Fibroblast of skin of abdomen (primary cell): Measurements from ENCODE around the gene AURKAIP1.
A peak's percentile ranks its signal among the peaks of the same experiment; 100 is the strongest.
"Not testable (repeated sequence)": the region's sequence is repeated elsewhere in the genome, so short reads cannot be mapped to it uniquely, and the experiment has no call there.

Experiments
- DNase-seq: peaks from one replicate; pipeline ENCODE4 v3.0.0-alpha.2; 2013

Gene AURKAIP1

GRCh38 chr1:1406101-1406820 is 31.3 kb upstream of the AURKAIP1 start:
- no peak for DNase-seq

DNA sequence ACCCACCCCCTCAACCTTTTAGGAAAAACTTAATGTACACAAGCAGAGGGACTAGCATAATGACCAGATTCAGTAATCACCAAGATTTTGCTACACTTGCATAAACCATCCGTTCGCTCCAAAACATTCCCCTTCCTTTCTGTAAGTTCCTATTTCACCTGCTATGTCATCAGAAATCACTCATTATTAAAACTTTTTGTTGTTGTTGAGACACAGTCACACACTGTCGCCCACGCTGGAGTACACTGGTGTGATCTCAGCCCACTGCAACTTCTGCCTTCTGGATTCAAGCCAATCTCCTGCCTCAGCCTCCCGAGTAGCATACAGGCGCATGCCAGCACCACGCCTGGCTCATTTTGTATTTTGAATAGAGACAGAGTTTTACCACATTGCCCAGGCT is 28.6 kb upstream of the AURKAIP1 start:
- no peak for DNase-seq

DNA sequence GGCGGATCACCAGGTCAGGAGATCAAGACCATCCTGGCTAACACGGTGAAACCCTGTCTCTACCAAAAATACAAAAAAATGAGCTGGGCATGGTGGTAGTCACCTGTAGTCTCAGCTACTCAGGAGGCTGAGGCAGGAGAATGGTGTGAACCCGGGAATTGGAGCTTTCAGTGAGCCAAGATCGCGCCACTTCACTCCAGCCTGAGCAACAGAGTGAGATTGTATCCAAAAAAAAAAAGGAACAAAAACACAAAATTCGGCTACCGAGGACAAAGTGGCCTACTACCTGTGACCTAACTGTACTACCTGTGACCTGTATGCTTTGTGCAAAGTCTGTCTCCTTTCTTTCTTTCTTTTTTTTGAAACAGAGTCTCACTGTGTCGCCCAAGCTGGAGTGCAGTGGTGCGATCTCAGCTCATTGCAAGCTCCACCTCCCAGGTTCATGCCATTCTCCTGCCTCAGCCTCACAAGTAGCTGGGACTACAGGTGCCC is 27.9 kb upstream of the AURKAIP1 start:
- not testable (repeated sequence) for DNase-seq

GRCh38 chr1:1402072-1402900 is 27.3 kb upstream of the AURKAIP1 start:
- peak; percentile 47 for DNase-seq

DNA sequence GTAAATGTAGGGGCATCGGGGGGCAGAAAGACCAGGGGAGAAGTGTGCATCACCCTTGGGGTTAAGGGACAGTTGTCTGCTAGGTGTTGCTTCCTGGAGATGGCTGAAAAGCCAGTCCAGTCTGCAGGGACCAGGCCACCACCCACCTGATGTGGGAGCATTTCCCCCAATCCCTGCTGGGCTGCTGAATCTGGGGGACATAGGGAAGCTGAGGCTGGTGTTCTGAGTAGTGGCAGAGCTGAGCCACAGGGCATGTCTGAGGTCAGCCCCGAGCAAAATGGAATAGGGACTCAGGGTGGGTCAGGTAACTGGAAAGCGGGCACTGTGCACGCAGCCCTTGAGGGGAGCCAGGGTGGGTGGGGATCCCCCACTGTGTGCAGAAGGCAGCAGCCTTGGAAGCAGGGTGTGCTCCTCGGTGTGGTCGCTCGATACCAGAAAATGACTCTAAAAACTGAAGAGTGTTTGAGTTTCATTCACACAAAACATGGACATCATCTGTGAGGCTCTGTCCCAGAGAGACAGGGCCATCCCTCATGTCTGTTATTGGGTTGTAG is 26.5 kb upstream of the AURKAIP1 start:
- no peak for DNase-seq

GRCh38 chr1:1400576-1401456 is 25.8 kb upstream of the AURKAIP1 start:
- DNase-seq = no peak

DNA sequence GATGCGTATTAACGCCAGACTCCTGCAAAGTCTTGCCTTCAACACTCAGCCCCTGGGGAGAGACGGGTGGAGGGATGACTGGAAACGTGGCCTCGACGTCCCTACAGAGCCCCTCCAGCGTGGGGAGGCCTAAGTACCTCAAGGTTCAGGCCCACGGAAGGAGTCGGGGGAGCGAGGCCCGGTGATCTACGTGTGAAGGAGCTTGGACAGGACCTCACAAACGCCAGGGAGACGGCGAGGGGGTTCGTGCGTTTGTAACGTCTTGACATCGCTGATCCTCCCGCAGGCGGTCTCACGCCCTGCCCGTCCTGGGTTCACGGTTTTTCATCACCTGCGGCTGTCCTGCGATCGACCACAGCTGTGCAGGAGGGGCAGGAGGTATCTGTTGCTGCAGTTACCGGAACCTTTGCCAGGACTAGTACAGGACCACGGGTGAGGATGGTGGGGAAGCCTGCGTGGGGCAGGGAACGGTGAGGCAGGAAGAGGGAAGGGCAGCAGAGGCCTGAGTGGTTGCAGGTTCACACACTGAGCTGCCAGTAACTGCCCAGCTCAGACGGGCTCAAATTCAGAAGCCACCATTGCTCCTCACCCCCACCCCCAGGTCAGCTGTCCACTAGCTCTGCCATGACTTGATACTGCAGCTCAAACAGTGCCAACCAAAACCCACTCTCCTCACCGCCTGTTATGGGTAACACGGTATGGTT is 25.0 kb upstream of the AURKAIP1 start:
- DNase-seq = no peak

DNA sequence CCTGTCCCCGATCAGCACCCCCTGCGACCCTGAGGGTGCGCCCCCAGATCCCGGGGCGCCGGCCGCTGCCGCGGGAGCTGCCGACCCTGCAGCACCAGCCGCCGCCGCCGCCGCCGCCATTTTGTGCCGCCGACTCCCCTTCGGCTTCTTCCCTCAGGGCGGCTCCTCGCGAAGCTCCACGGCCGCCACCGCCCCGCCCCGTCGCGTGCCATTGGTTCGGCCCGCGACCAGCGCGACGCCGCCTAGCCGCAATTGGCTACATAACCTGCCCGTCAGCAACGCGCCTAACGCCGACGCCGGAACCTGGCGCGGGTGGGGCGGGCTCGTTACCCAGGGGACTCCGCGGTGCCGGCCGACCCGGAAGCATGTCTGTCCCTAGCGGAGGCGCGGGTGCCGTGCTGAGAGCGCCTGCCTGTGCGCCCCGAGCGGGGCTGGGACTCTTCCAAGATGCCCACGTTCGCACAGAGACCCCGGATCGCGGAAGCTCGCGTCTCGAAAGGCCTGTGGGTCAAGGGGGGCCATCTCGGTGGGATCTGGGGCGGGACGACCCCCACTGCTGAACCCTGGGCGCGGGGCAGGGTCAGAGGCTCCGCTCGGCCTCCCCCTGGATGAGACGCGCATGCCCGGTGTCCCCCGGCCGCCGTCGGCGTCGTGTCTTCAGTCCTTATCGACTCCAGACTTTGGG is 24.3 kb upstream of the AURKAIP1 start, which contains the start of gene CCNL2:
Gene CCNL2 (minus strand): TSS at position 149 of the 685 bp plus-strand sequence. CDS start 29 bp downstream, at position 120.
- peak; percentile 98 for DNase-seq

GRCh38 chr1:1398677-1399186 is 23.7 kb upstream of the AURKAIP1 start:
- DNase-seq = no peak

DNA sequence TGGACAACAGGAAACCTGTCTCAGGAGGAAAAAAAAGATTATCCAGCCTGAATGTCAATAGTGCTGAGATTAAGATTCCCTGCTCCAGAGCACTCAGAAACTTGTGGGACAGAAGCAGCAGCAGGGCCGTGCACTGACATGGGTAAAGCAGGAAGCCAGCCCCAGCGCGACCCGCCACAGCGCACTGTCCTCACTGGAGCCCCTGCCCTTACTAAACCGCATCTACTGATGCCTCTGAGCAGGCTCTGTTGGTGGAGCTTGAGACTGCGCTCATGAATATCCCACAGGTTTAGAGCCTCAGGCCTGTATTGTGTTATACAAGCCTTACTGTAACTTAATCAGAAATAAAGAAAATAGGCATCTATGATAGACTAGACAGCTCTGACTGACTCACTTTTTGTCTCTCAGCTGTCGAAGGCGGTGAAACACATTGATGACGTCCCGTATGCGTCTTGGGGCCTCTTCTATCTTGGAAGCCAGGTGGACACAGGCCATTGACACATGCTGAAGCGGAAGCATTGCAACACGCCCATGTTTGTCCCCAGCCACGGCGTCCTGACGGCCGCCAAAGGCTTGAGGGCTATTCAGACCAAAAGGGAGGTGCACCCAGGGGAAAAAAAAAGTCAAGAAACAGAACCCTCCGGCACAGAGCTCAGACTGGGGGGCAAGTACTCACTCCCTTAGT is 23.0 kb upstream of the AURKAIP1 start:
- no peak for DNase-seq

DNA sequence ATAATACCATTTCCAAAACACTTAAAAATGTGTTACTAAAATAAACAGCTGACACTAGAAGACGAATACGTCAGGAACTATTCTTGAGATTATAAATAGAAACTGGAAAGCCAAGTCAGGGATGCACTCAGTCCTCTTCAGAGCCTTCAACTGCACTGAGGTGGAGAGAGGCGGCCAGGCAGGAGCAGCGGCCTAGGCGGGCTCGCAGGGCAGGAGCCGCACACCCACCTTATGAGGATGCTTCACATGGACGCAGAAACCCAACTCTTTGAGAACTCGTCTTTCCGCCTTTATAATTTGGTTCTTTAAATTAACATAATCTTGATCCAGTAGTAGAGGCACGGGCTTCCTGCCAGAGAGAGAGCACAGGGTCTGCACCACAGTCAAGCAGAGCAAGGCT is 20.2 kb upstream of the AURKAIP1 start:
- no peak for DNase-seq

DNA sequence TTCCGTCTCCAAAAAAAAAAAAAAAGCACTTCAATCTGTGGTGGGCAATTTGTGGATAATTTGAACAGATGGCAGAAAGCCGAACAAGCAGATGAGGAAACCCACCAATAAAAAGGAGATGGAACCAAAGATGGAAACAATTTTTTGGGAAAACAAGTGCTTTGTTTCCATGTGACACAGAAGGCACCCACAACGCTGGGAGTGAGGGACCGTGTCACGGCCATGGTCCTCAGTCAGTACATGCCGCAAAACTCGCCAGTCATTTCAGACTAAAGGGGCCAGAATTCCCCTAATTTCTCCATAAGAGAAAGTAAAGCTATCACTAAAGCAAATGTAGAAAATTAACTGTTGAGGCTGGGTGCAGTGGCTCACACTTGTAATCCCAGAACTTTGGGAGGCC is 19.1 kb upstream of the AURKAIP1 start:
- no peak for DNase-seq

GRCh38 chr1:1393428-1393827 is 18.4 kb upstream of the AURKAIP1 start:
- DNase-seq = no peak

GRCh38 chr1:1393014-1393413 is 18.0 kb upstream of the AURKAIP1 start:
- no peak for DNase-seq

GRCh38 chr1:1391225-1391624 is 16.2 kb upstream of the AURKAIP1 start:
- DNase-seq = no peak

DNA sequence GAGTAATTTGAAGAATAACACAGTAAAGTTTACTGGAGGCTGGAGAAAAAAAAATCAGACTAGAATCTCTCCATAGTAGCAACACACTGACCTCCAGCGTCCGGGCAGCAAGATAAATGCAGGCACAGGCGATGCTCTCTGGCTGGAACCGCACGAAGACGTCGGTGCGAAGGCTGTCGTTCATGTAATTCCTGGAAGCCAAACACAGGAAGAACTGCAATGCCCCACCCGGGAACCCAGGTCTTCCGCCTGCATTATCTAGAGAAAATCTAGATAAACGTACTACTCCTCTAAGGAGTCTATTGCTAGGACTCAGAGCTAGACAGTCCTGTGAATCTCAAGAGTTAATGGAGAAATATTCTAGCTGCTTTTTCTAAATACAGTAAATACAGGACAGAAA is 15.7 kb upstream of the AURKAIP1 start:
- DNase-seq = no peak

DNA sequence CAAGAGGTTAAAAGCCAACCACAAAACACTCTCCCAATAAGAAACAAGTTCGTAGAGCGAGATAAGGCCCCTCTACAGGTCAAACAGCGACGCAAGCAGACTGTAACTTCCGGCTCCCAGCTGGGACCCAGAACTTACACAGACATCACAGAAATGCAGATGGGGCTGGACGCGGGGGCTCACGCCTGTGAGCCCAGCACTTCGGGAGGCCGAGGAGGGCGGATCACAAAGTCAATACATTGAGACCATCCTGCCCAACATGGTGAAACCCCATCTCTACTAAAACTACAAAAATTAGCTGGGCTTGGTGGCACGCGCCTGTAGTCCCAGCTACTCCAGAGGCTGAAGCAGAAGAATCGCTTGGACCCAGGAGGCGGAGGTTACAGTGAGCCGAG is 13.1 kb upstream of the AURKAIP1 start:
- DNase-seq = no peak

GRCh38 chr1:1387098-1388077 is 12.4 kb upstream of the AURKAIP1 start:
- DNase-seq = no peak

DNA sequence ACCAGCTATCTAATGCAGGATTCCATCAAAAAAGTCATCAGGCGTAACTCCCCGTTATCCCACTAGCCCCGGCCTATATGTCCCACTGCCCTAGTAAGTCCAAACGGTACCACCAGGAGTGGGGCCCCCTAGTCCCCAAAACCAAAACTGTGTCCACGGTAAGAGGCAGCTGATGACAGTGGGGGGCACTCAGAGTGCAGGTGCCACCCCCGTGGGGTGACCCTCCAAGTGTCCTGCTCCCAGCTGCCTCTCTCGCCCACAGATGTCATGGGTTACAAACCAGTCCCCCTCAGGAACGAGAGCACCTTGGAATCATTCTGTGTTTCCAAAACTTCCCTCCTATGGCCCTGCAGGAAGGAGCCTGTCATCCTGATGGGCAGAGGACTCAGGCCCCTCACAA is 10.9 kb upstream of the AURKAIP1 start:
- DNase-seq = no peak
